GM19193 (cell line): ENCODE measurements around the gene PLD4.

ENCODE experiments used
- POLR2A ChIP-seq: IDR thresholded peaks from 4 replicates; pipeline ENCODE4 v1.6.1; 2011; ENCODE audit not compliant: insufficient read depth, insufficient read length; ENCODE audit errors: extremely low read depth

PLD4 gene

GRCh38 chr14:104882991-104883660 is 41.6 kb upstream of the PLD4 start:
- TF ChIP-seq POLR2A: no peak

DNA sequence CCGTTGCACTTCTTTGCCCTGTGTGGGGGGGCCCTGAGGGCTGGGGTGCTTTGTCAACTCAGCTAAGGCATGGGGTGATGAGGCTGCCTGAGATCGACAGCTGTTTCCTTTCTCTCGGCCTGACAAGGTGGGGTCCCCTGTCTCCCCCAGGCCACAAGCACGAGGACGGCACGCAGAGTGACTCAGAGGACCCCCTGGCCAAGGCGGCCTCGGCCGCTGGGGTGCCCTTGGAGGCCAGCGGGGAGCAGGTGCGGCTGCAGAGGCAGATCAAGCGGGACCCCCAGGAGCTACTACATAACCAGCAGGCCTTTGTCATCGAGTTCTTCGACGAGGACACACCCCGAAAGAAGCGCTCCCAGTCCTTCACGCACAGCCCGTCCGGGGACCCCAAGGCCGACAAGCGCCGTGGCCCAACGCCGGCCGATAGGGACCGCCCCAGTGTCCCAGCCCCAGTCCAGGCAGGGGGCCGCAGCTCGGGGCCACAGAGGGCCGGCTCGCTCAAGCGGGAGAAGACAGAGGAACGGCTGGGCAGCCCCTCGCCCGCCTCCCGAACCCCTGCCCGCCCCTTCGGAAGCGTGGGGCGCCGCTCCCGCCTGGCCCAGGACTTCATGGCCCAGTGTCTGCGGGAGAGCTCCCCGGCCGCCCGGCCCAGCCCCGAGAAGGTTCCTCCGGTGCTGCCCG is 40.9 kb upstream of the PLD4 start:
- TF ChIP-seq POLR2A: no peak

- TF ChIP-seq POLR2A: no peak
Observed at GRCh38 chr14:104885031-104885972, 39.4 kb upstream of the PLD4 start.

- no peak for TF ChIP-seq POLR2A
Observed at GRCh38 chr14:104885973-104886689, 38.5 kb upstream of the PLD4 start.

- TF ChIP-seq POLR2A: no peak
Observed at GRCh38 chr14:104886690-104887622, 37.7 kb upstream of the PLD4 start.

- TF ChIP-seq POLR2A: no peak
Observed at GRCh38 chr14:104887623-104888488, 36.8 kb upstream of the PLD4 start.

GRCh38 chr14:104888489-104889374 is 35.9 kb upstream of the PLD4 start:
- TF ChIP-seq POLR2A: no peak

DNA sequence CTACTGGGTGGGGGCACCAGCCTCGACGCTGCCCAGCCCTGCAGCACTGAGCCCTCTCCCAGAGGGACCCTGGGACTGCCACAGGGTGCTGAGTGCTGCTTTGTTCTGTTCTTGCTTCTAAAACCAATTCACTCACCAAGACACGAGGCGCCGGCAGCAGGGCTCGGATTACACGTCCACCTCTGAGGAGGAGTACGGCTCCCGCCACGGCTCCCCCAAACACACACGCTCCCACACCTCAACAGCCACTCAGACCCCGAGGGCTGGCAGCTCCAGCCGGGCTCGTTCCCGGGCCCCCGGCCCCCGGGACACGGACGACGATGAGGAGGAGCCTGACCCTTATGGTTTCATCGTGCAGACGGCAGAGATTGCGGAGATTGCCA is 35.3 kb upstream of the PLD4 start:
- TF ChIP-seq POLR2A: no peak

- no peak for TF ChIP-seq POLR2A
Observed at GRCh38 chr14:104891121-104891551, 33.5 kb upstream of the PLD4 start.

GRCh38 chr14:104891664-104892530 is 32.8 kb upstream of the PLD4 start:
- no peak for TF ChIP-seq POLR2A

DNA sequence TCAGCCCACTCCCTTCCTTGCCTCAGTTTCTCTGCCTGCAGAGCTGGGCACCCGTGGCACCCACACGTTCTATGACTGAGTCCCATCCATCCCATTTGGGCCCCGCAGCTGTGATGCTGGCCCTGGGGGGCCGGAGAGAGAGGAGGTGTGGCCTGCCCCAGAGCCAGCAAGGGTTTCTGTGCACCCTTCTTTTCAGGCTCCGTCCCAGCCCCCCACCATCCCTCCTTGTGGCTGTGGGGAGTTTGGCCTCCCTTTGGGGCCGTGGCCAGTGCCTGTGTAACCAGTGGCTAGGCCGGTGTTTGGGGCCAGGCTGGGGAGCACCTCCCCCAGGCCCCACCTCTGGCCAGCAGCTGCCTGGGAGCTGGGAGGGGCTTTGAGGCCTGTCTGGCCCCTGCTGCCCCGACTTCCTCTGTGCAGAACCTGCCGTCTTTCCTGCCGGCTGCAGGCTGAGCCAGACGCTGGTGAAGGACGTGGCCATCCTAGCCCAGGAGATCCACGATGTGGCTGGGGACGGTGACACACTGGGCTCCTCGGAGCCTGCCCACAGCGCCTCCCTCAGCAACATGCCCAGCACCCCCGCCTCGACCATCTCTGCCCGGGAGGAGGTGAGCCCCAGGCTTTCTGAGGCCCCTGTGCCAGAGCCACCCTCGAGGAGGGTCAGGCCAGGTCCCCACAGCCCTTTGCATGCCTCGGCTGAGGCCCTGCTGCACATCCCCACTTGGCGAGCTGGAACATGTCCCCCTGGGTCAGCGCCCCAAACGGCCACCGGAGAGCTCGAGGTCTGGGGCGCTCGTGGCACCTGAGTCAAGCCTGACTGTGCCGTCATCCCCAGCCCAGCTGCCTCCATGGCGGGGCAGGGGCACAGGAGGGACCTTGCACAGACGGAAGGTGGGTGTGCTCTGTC is 31.9 kb upstream of the PLD4 start:
- no peak for TF ChIP-seq POLR2A
